Spleen (tissue), 11 donors: ENCODE results near the gene CXCR6. TPM values are rescaled to one million over a fixed set of nuclear protein-coding genes. Genes with fewer than 3 reads are reported as not detected.

Source experiments
- DNase-seq: peaks from one replicate; pipeline ENCODE4 v3.0.0-alpha.2; 2020
- H3K27ac ChIP-seq, 8 donors: fragments of 200-600 bp; sonication (generic) in 7 of 8; 1 replicate in 4 of 8; 2 replicates in 4 of 8; pipeline versions ENCODE4 v1.5.0 to v1.8.0; 2016 to 2021; ENCODE audit warnings: inconsistent platforms in 4 of 8, mild to moderate bottlenecking in 4 of 8, moderate library complexity in 1 of 8
- H3K27me3 ChIP-seq, 7 donors: fragments of 200-600 bp; sonication (generic) in 6 of 7; replicated peaks in 1 of 7; 1 replicate in 4 of 7; 2 replicates in 3 of 7; pipeline versions ENCODE4 v1.5.0 to v1.8.0; 2016 to 2021; ENCODE audit warnings: inconsistent platforms in 3 of 7, mild to moderate bottlenecking in 1 of 7
- H3K36me3 ChIP-seq, 6 donors: fragments of 200-600 bp; sonication (generic) in 5 of 6; 1 replicate in 4 of 6; 2 replicates in 2 of 6; pipeline versions ENCODE4 v1.5.0 to v1.8.0; 2016 to 2021; ENCODE audit warnings: inconsistent platforms in 2 of 6
- H3K4me1 ChIP-seq, 6 donors: fragments of 200-600 bp; sonication (generic) in 5 of 6; 1 replicate in 3 of 6; 2 replicates in 3 of 6; pipeline versions ENCODE4 v1.5.0 to v1.8.0; 2016 to 2021; ENCODE audit warnings: inconsistent platforms in 3 of 6
- H3K4me3 ChIP-seq, 8 donors: fragments of 200-600 bp; sonication (generic) in 7 of 8; 1 replicate in 4 of 8; 2 replicates in 4 of 8; pipeline versions ENCODE4 v1.5.0 to v1.8.0; 2016 to 2021; ENCODE audit warnings: inconsistent platforms in 4 of 8, mild to moderate bottlenecking in 4 of 8, moderate library complexity in 2 of 8
- H3K9me3 ChIP-seq, 8 donors: fragments of 200-600 bp; sonication (generic) in 7 of 8; 1 replicate in 4 of 8; 2 replicates in 4 of 8; pipeline versions ENCODE4 v1.5.0 to v1.8.0; 2016 to 2021; ENCODE audit warnings: inconsistent platforms in 4 of 8
- CTCF ChIP-seq, 11 experiments: fragments of 200-600 bp in 7 of 11; fragments of 450-650 bp in 4 of 11; sonication (generic) in 4 of 11; IDR thresholded peaks in 8 of 11; conservative IDR thresholded peaks in 3 of 11; 1 replicate in 7 of 11; 2 replicates in 4 of 11; pipeline versions ENCODE4 v1.4.0 to v1.8.0; 2016 to 2021; ENCODE audit warnings: antibody characterized with exemption in 11 of 11, inconsistent platforms in 4 of 11, mild to moderate bottlenecking in 1 of 11
- POLR2A ChIP-seq, 3 donors: fragments of 450-650 bp; IDR thresholded peaks; one replicate each; pipeline ENCODE4 v1.5.1; 2017; ENCODE audit warnings: antibody characterized with exemption in 3 of 3, mild to moderate bottlenecking in 1 of 3
- POLR2AphosphoS5 ChIP-seq, 3 donors: sonication (generic); formaldehyde crosslinking; IDR thresholded peaks; one replicate each; pipeline ENCODE4 v1.5.1; 2017; ENCODE audit warnings: antibody characterized with exemption in 3 of 3
- WGBS, 5 donors: extraction: QIAGEN DNeasy Blood & Tissue Kit in 3 of 5; methylation state at CpG; one replicate each; pipeline versions ENCODE4 v1.1.5 to v1.1.7; 2013 to 2018; 5-methylcytosine and 5-hydroxymethylcytosine counted together
- intact Hi-C: fragments of 100-400 bp; cut with DNase I; formaldehyde crosslinking; loops from one replicate; pipeline ENCODE4 v1.15.0; 2023; ENCODE audit warnings: low total_unique reads
- polyA plus RNA-seq, 3 donors: library from polyadenylated mRNA; stranded (reverse); fragments of 200-250 nt; gene quantifications; one replicate each; pipeline ENCODE4 v1.2.1, GENCODE V29; 2013
- total RNA-seq, 7 donors: library from RNA; depleted of rRNA in 3 of 7; stranded (reverse); fragments of >200 nt in 3 of 7; fragmentation: NEBNext Ultra II Directional in 4 of 7; extraction: Animal tissue kit (Norgen Biotek cat#: 25700) in 4 of 7; gene quantifications; one replicate each; pipeline versions ENCODE4 v1.1.0 to v1.2.1, GENCODE V29; 2016 to 2021
- donor health status: healthy with polysubstance abuse.
- donor health status: DM: no; HTN: no; CAD: no; lungs with moderate emphysema.
- donor health status: DM: no; HTN: no; CAD: no.
- donor health status: Bipolar disorder and iron deficiency.
- donor health status: healthy.
- donor health status: DM: no; HTN: no; CAD: no.
- donor health status: DM: yes; HTN: yes; CAD: no.

CXCR6 gene
- total and polyA plus RNA-seq, 10 donors: 2.5 to 35.3 (median 11.6) TPM

GRCh38 chr3:45969953-45970352, 26.7 kb downstream of the CXCR6 start:
- H3K27ac ChIP-seq: peak overlapping the region in 3 of 8 donors; percentile 28 to 62 (median 28)
- no peak for TF ChIP-seq POLR2AphosphoS5 (IDR thresholded peaks at IDR 0.05)
- no peak for TF ChIP-seq CTCF (IDR thresholded peaks at IDR 0.05 in 8 of 11, conservative IDR thresholded peaks at IDR 0.05 in 3 of 11)
- no peak for TF ChIP-seq POLR2A (IDR thresholded peaks at IDR 0.05)
- peaks cover 3 to 100% (median 58%) of the 10 kb centered on the region in 6 donors for H3K36me3 ChIP-seq
- no peaks in the 10 kb centered on the region for H3K9me3 ChIP-seq
- peaks cover 0 to 91% (median 32%) of the 10 kb centered on the region in 6 donors for H3K4me1 ChIP-seq
- intact Hi-C loops: no loop called here
- 92 to 96% (median 94%) methylated on average over 3 of the region's 3 CpGs for WGBS, 5 donors
- H3K4me3 ChIP-seq: no peak overlapping the region
- H3K27me3 ChIP-seq: no peaks in the 10 kb centered on the region
- DNase-seq: no peak

DNA sequence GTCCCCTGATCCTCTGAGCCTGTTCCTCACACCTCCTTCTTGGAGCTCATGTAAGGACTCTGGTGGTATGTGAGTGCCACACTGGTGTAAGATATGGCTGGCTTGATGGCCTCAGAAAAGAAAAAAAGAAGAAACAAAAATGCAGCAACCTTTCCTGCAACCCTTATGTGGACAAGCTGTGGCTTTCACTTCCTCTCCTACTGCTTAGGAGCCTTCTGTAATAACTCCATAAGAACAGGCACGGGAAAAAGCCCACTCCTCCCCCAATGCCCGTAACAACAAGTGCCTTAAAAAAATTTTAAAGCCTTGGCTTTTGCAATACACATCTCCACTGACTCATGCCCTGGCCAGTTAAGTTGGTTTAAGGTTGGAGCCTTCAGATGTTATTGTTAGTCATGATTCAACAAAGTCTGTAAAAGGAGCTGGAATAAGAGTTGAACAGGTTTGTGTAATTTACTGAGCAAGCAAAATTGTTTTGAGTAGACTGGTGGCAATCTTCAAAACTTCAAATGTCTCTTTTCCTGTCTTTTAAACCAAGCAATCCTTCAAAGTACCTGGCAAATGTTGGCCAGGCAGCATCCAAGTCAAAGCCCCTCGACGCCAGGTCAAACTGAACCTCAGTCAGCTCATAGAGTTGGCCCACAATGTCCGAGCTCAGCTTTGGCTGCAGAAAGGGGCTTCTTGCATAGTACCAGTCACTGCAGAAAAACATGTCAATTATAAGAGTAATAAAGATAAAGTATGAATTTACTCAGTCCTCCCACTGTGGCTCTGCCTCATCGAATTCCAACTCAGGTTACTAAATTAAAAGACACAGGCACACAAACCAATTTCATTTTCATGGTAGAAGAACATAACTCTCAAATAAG, 29.5 kb downstream of the CXCR6 start:
- intact Hi-C loops: no loop called here
- DNase-seq: no peak
- Histone ChIP-seq H3K4me1 (peaks cover 0 to 91% (median 31%) of the 10 kb centered on the region in 6 donors), H3K9me3 (no peaks in the 10 kb centered on the region), H3K27ac (peak overlapping the region in 7 of 8 donors; percentile 22 to 88 (median 62)), H3K4me3 (no peak overlapping the region), H3K36me3 (peaks cover 0 to 100% (median 36%) of the 10 kb centered on the region in 6 donors), H3K27me3 (no peaks in the 10 kb centered on the region)
- 66 to 71% (median 68%) methylated on average over 6 of the region's 6 CpGs for WGBS, 5 donors
- no peak for TF ChIP-seq CTCF (IDR thresholded peaks at IDR 0.05 in 8 of 11, conservative IDR thresholded peaks at IDR 0.05 in 3 of 11)
- TF ChIP-seq POLR2A (IDR thresholded peaks at IDR 0.05): no peak
- peak in 1 of 3 donors; percentile 15 for TF ChIP-seq POLR2AphosphoS5 (IDR thresholded peaks at IDR 0.05)

DNA sequence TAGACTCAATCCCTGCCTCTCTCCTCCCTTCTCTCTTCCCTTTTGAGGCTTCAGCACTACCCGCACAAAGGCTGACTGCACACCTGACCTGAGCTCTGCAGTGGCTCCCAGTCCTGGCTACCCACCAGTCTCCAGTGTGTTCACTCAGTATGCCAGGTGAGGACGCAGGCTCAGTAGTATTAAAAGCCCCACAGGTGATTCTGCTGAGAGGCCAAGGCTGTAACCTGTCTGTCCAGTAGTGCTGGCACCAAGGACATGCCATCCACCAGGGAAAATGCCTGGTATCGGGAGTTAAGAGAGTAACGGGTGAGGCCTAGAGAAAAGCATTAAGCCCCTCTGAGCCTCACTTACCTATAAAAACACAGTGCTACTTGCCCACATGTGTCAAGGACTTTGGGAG, 31.4 kb downstream of the CXCR6 start:
- Histone ChIP-seq H3K36me3 (peaks cover 0 to 99% (median 35%) of the 10 kb centered on the region in 6 donors), H3K4me1 (peaks cover 4 to 92% (median 45%) of the 10 kb centered on the region in 6 donors), H3K27me3 (no peaks in the 10 kb centered on the region), H3K9me3 (no peaks in the 10 kb centered on the region), H3K27ac (peak overlapping the region in 5 of 8 donors; percentile 20 to 88 (median 76)), H3K4me3 (no peak overlapping the region)
- 66 to 90% (median 75%) methylated on average over 4 of the region's 4 CpGs for WGBS, 5 donors
- intact Hi-C loops: no loop called here
- TF ChIP-seq CTCF (IDR thresholded peaks at IDR 0.05 in 8 of 11, conservative IDR thresholded peaks at IDR 0.05 in 3 of 11) (no peak), POLR2AphosphoS5 (IDR thresholded peaks at IDR 0.05) (no peak)
- no peak for DNase-seq

DNA sequence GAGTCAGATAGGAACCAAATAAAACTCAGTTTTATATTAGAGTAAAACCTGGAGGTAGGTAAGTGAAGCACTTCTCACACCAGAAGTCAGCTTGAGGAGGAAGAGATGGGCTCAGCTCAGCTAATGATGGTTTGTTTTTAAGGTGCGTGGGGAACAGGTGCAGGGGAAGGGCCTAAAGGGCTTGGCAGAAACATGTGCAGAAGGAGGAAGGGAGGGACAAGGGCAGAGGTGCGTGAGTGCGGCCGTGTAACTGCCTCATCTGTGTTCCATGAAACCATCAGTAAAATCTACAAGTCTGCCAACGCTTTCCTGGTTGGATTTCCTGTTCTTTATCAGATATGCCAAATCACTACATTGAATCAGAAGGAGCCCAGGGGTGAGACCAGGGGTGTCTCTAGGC, 32.4 kb downstream of the CXCR6 start:
- TF ChIP-seq POLR2A (IDR thresholded peaks at IDR 0.05) (no peak), CTCF (IDR thresholded peaks at IDR 0.05 in 8 of 11, conservative IDR thresholded peaks at IDR 0.05 in 3 of 11) (no peak), POLR2AphosphoS5 (IDR thresholded peaks at IDR 0.05) (no peak)
- no peak for DNase-seq
- H3K27me3 ChIP-seq: no peaks in the 10 kb centered on the region
- no peak overlapping the region for H3K4me3 ChIP-seq
- peak overlapping the region in 7 of 8 donors; percentile 61 to 88 (median 70) for H3K27ac ChIP-seq
- H3K9me3 ChIP-seq: no peaks in the 10 kb centered on the region
- peaks cover 0 to 100% (median 34%) of the 10 kb centered on the region in 6 donors for H3K36me3 ChIP-seq
- 51 to 67% (median 60%) methylated on average over 5 of the region's 5 CpGs for WGBS, 5 donors
- intact Hi-C loops: no loop called here
- H3K4me1 ChIP-seq: peaks cover 4 to 95% (median 51%) of the 10 kb centered on the region in 6 donors
